Activated CD4-positive, alpha-beta T cell treated with anti-CD3 and anti-CD28 coated beads, Interleukin-2, amount 50 U/mL, for 1 hour (primary cell): ENCODE data around the gene KIRREL3.

Experiments used
- DNase-seq: peaks from one replicate; pipeline ENCODE4 v3.0.0-alpha.2; 2020

KIRREL3 gene

DNA sequence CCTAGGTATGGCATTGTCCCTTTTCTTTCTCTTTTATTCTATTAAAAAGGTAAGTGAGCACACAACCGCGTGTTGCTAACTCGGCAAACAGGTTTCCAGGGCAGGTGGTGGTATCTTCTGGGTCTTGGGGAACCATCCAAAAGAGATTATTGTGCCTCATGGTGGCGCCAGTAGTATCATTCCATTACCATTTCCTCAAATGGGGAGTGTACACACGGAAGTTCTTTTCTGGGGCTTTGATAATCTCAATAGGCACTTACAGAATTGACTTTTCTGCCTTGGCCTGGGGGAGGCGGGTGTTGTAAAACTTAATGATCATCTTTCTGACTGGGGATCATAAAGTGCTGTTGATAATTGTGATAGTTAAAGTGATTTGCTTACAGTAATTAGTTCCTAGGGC, 234.1 kb downstream of the KIRREL3 start:
- DNase-seq: no peak

DNA sequence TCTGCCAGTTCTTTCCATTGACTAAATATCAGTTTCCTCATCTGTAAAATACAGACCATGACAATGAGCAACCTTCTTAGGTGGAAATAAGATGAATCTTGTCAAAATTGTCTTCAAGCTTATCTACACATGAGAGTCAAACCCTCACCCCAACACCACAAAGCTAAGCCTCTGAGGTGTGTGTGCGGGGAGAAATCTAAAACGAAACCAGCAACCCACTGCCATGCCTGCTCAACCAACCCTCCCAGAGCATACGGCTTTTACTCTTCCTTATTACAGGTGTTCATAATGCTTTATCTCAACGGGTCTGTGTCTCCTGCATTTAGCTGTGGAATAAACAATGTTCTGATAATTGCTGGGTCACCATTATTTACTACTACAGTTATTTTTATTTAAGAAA, 235.4 kb downstream of the KIRREL3 start:
- no peak for DNase-seq

DNA sequence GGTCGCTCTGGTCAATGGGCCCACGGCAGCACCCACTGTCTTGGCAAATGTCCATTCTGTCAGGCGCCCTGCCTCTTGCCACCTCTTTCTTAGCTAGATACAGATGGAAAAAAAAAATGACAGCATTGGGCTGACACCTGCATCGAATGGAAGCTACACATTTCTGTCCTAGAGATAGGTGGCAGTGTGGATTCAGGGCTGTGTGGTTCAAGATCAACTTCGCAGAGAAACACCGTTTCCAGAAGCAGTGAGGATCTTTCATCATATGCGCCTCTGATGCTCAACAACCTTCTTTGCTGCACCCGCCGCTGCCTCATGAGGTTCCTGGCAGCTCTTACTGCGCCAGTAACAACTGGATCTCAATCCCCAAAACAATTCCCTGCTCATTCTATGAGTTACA, 236.3 kb downstream of the KIRREL3 start:
- no peak for DNase-seq

GRCh38 chr11:126756855-126757254, 243.7 kb downstream of the KIRREL3 start:
- no peak for DNase-seq

- DNase-seq: no peak
These were observed 244.1 kb downstream of the KIRREL3 start for GRCh38 chr11:126756421-126756820.

GRCh38 chr11:126755526-126755925, 245.0 kb downstream of the KIRREL3 start:
- DNase-seq: no peak

DNA sequence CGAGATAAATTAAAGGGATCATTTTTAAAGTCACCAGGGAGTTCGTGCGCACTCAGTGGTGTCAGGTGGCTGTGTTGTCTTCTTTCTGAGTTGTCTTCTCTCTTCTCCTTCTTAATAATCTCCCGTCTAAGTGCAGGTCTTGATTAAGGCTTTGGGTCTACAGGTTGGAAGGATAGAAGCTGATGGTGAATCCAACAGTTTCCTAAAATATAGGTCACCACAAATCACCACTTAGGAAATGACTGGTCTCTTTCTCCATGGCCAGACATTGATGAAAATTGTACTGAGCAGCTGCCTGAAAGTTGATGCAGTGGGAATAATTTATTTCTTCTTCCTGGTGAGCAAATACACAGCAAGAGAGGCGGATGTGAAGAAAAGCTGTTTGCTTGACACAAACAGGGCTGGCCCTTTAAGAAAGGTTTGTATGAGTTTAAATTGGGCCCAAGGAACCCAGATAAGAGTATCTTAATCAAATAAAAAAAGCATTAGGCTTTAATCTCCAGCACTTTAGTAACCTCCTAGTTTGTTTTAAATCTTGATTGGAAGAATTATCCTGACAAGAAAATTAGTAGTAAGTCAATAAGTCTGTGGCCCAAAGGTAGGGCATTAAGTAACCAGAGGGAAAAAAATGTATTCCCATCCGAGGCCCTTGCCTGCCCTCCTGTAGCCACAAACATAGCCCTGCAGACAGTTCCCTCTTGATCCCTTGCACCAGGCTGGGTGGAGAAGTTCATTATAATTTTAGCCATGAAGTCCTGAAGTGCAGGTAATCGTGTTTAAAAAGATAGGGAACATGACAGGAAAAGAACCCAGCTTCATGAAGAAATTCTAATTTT, 245.8 kb downstream of the KIRREL3 start:
- no peak for DNase-seq

DNA sequence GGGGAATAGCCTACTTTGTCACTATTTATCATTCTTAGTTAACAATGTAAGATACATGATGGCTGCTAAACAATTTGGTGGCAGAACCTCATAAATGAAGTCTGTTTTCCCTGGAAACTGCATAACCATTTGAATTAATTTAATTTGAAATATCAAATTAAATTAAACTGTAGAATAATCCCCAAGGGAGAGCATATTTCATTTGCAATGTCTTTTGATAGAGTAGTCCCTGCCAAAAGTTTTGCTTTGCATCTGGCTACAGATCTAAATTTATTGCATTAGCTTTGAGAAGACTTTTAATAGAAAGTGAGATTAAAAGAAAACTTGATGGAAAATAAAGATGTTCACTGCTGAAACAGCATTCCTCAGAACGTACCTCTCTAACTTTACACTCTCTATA, 246.6 kb downstream of the KIRREL3 start:
- DNase-seq: no peak

GRCh38 chr11:126751242-126751641, 249.3 kb downstream of the KIRREL3 start:
- no peak for DNase-seq

DNA sequence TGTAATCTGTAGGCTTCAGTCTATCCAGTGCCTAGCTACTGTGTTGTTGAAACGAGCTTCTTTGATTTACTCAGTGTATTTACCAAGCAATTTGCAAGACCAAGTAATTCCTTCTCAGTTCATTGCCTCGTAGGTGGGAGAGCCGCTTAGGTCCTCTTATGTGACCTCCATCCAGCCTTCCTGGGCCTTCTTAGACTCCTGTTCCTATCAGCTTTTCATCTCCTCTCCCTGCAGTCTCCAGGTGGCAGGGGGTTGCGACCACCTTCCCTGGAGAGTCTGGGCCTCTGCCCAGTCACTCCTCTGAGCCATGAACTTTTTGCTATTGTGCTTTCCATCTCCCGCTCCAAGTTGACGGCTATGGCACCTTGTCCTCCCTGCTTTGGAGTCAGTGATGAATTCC, 251.8 kb downstream of the KIRREL3 start:
- DNase-seq: no peak

DNA sequence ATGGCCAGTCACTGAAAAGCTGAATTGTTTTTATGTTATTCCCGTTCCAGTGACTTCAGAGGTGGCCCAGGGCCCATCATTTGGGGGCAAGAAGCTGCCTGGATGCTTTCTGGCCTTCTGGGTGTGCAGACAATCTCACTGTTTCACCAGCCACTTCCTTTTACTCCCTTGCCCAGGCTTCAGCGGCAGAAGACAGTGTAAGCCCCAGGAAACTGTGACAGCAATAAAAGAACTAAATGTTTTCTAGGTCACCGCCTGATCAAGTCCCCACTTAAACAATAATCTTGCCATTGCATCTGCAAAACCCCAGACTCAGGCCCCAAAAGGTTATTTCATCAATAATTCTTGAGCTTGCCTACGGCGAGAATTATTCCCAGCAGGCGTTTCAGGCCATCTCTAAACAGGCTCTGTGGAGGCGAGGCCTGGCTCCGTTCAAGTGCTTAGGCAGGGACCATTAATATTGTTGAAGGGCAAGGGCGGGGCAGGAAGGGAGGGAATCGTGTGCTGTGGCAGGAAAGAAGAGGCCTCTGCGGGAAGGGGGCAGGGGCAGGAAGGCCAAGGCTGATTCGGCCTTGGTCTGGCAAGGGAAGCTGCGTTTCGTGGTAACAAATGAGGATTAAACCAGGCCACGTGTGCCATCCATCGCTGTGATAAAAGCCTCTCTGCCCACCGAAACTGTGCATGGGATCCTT, 252.3 kb downstream of the KIRREL3 start:
- no peak for DNase-seq

DNA sequence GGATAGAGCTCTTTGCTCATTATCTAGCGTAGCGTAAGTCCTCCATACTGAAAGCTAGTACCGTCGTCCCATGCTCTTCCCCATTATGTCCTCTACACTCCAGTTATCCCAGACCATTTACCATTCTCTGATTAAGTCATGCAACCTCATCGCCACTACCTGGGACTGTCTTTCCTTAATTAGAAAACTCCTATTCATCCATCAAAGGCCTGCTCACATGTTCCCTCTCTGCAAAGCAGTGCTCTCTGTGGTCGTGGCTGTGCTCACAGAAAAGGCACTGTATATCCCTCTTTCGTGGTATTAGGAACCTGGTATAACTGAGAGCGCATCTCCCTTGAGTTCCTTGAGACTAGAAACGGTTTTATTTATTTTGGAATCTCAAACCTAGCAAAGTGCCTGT, 253.3 kb downstream of the KIRREL3 start:
- DNase-seq: no peak

DNA sequence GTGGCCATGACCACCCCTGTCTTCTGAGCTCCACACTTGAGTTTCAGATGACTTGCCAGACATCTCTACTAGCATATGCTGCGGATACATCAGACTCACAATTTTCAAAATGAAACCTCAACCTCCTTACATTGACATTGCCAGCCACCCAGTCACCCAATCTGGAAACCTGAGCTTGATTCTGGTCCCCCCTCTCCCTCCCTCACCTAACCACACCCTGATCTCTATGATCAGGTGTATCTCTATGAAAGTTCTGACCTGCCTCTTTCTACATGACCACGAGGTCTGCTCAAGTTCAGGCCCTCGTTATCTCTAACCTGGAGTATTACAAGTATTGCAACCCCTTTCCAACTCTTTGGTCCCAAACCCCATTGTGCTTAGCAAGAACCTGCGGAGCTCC, 254.1 kb downstream of the KIRREL3 start:
- DNase-seq: no peak

DNA sequence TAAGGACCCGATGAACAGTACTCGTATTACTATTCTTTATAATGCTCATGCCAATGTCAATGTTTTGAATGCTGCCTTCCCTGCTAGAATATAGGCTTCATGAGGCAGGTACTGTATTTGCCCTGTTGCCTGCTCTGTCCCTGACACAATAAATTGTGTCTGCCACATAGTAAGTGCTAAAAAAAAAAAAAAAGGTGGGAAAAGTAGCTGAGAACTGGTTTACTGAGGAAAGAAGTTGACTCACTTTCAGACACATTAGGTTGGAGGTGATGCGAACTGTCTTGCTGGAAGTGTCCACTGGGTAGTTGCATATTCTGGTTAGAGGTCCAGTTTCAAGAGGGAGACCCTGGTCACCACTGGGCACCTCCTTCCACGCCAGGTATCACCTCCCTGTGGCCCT, 255.9 kb downstream of the KIRREL3 start:
- DNase-seq: no peak

DNA sequence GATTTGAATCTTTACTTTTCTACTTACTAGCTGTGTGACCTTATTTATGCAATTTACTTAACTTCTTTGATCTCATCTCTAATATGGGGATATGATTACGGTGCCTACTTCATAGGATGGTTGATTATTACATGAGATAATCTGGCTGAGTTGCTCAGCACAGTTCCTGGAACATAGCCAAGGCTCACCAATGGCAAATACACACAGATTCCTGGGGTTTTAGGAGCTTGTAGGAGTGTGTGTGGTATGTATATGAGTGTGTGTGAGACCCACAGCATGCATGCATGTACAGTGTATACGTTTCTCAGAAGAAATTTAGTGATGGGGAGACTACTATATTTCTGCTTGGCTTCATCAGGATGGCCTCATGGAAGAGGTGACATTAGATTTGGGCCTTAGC, 256.9 kb downstream of the KIRREL3 start:
- DNase-seq: no peak

DNA sequence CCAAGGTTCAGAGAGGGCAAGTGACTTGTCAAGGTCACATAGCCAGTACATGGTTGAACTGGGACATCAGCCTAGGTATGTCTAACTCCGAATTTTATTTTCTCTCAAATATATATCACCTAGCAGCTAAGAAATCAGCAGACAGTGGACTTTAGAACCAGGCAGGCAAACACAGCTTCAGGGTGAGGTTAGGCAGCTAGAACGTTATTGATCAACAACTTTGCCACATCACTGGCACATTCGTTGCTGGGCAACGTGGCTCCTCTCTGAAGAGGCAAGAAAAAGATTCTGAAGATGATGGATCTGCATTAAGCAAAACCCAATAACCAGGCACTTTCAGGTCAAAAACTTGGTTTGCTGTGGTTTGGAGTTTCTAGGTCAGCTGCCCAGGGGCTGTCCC, 258.0 kb downstream of the KIRREL3 start:
- DNase-seq: no peak

GRCh38 chr11:126740846-126741245, 259.7 kb downstream of the KIRREL3 start:
- no peak for DNase-seq

GRCh38 chr11:126739499-126740145, 260.9 kb downstream of the KIRREL3 start:
- DNase-seq: no peak

DNA sequence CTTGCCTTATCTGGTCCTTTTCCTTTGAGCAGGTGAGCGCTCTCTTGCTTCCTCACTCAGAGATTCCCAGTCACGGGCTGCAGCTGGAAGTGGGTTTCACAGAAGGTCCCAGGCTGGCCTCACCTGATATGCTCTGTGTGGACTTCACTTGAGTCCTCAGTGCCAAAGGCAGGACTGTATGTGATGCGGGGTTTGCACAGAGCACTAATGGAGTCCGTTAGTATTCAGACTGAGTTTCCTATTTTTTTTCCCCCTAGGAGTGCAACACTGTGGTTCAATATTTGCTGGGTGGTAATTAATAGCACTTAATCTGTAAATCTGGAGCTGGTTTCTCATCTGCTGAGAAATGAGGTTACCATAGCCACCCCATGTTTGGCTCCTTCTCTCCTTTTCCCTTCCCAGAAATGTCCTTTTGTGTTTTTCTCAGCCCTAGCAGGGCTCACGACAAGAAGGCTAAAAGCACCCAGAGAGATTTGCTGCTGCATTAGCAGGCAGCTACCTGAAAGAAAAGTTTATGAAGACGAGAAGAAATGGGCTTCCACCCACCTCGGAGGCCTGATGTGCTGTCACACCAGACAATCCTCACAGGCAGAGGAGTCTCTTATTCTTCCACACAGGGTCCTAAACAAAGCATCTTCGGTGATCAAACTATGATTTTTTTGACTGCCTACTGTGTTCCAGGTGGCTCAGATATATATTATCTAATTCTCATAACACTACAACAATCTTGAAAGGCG, 262.1 kb downstream of the KIRREL3 start:
- no peak for DNase-seq

DNA sequence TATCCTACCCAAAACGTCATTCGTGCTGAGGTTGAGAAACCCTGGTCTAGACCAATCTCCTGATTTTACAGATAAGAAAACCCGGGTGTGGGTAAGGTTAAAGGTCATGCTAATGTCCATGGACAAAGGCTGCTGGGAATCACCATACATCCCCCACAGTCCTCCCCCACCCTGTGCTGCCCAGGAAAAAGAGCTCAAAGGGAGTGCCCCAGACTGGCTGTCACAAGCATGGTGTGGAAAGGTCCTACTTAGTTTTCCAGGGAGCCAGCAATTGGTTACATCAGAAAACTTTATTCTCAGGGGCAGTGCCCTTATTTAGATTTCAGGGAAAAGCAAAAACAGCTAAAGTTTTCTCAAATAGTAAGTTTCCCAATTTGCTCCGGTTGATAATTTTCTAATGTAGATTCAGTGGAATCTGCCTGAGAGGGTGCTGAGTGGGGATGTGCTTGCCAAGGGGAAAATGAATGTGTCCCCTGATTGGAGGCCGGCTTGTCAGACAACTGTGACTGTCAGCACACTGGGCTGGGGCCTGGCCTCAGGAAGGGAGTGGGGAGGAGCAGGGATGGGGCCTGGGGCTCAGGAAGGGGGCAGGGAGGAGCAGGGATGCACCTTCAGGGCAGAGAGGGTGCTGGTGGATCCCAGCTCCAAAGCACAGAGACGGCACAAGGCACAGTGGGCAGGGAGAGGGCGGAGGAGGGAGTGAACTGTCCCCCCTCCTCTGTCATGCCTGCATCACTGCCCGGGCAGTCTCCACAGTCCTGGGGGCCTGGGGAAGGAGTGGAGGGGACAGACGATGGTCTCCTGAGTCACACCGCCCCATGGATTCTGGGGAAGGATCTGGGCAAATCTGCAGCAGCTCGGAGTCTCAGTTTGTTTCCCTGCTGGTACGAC, 263.6 kb downstream of the KIRREL3 start:
- DNase-seq: no peak

GRCh38 chr11:126734752-126735151, 265.8 kb downstream of the KIRREL3 start:
- no peak for DNase-seq

- no peak for DNase-seq
These were observed 266.9 kb downstream of the KIRREL3 start for GRCh38 chr11:126733685-126734084.
